Uterus (tissue), 4 donors: ENCODE measurements around the gene CDR2L. TPM values are rescaled to one million over a fixed set of nuclear protein-coding genes. Genes with fewer than 3 reads are reported as not detected.
A peak's percentile ranks its signal among the peaks of the same experiment; 100 is the strongest.
"Not testable (repeated sequence)": the region's sequence is repeated elsewhere in the genome, so short reads cannot be mapped to it uniquely, and the experiment has no call there.

Source experiments
- DNase-seq, 2 donors: peaks; one replicate each; pipeline ENCODE4 v3.0.0-alpha.2; 2019 to 2020
- H3K27ac ChIP-seq, 2 donors: fragments of 200-600 bp; sonication (generic); 1 replicate in 1 of 2; 2 replicates in 1 of 2; pipeline ENCODE4 v1.5.1; 2016 to 2018
- H3K27me3 ChIP-seq, 2 donors: fragments of 200-600 bp; sonication (generic); one replicate each; pipeline ENCODE4 v1.5.1; 2018 to 2019; ENCODE audit warnings: control low read depth in 1 of 2
- H3K36me3 ChIP-seq, 2 donors: fragments of 200-600 bp; sonication (generic); one replicate each; pipeline ENCODE4 v1.5.1; 2019; ENCODE audit warnings: control low read depth in 1 of 2
- H3K4me1 ChIP-seq, 2 donors: fragments of 200-600 bp; sonication (generic); one replicate each; pipeline ENCODE4 v1.5.1; 2018 to 2019; ENCODE audit warnings: control low read depth in 1 of 2
- H3K4me3 ChIP-seq, 2 donors: fragments of 200-600 bp; sonication (generic); 1 replicate in 1 of 2; 2 replicates in 1 of 2; pipeline ENCODE4 v1.5.1; 2018 to 2019; ENCODE audit warnings: mild to moderate bottlenecking in 1 of 2
- H3K9me3 ChIP-seq, 2 donors: fragments of 200-600 bp; sonication (generic); one replicate each; pipeline ENCODE4 v1.5.1; 2019; ENCODE audit warnings: control low read depth in 1 of 2
- CTCF ChIP-seq, 4 experiments: fragments of 200-600 bp in 2 of 4; fragments of 450-650 bp in 2 of 4; sonication (generic) in 2 of 4; IDR thresholded peaks; one replicate each; pipeline ENCODE4 v1.5.1; 2016 to 2019; ENCODE audit warnings: antibody characterized with exemption in 4 of 4, mild to moderate bottlenecking in 2 of 4, moderate library complexity in 1 of 4
- POLR2A ChIP-seq, 2 donors: fragments of 450-650 bp; IDR thresholded peaks; one replicate each; pipeline ENCODE4 v1.6.1; 2016; ENCODE audit warnings: antibody characterized with exemption in 2 of 2, mild to moderate bottlenecking in 1 of 2, moderate library complexity in 1 of 2
- intact Hi-C: fragments of 100-400 bp; cut with DNase I; formaldehyde crosslinking; loops from one replicate; pipeline ENCODE4 v1.15.1; 2023; ENCODE audit warnings: low total_unique reads
- total RNA-seq, 4 donors: library from RNA; depleted of rRNA in 3 of 4; stranded (reverse); fragments of >200 nt in 3 of 4; gene quantifications; one replicate each; pipeline versions ENCODE4 v1.1.0 to v1.2.4, GENCODE V29; 2014 to 2023
- donor health status: DM: yes; HTN: yes; CAD: no.

The CDR2L gene
- total RNA-seq, 4 donors from 2014 or later = 4.7 to 25.4 (median 6.7) TPM

GRCh38 chr17:75039238-75039637 is 51.8 kb downstream of the CDR2L start:
- H3K27me3 ChIP-seq = no peaks in the 10 kb centered on the region
- no peaks in the 10 kb centered on the region for H3K36me3 ChIP-seq
- no peak for TF ChIP-seq CTCF (IDR thresholded peaks at IDR 0.05)
- TF ChIP-seq POLR2A (IDR thresholded peaks at IDR 0.05) = no peak
- no peak overlapping the region for H3K27ac ChIP-seq
- no peak overlapping the region for H3K4me3 ChIP-seq
- intact Hi-C loops = no loop called here
- H3K9me3 ChIP-seq = no peaks in the 10 kb centered on the region
- DNase-seq = no peak
- H3K4me1 ChIP-seq = no peaks in the 10 kb centered on the region

GRCh38 chr17:75041656-75042280 is 54.3 kb downstream of the CDR2L start:
- no peak overlapping the region for H3K27ac ChIP-seq
- no peaks in the 10 kb centered on the region for H3K36me3 ChIP-seq
- no peak for TF ChIP-seq CTCF (IDR thresholded peaks at IDR 0.05)
- intact Hi-C loops = no loop called here
- peaks cover 0 to 7% of the 10 kb centered on the region in 2 donors for H3K4me1 ChIP-seq
- no peak for DNase-seq
- no peak overlapping the region for H3K4me3 ChIP-seq
- H3K27me3 ChIP-seq = no peaks in the 10 kb centered on the region
- H3K9me3 ChIP-seq = no peaks in the 10 kb centered on the region

- H3K36me3 ChIP-seq, H3K9me3 ChIP-seq, H3K4me3 ChIP-seq, H3K4me1 ChIP-seq, H3K27ac ChIP-seq, intact Hi-C loops, H3K27me3 ChIP-seq, DNase-seq: not testable (repeated sequence)
Observed at GRCh38 chr17:75043789-75044188, 56.4 kb downstream of the CDR2L start.

GRCh38 chr17:75044716-75045115 is 57.3 kb downstream of the CDR2L start:
- Histone ChIP-seq H3K9me3 (no peaks in the 10 kb centered on the region), H3K27me3 (no peaks in the 10 kb centered on the region), H3K36me3 (no peaks in the 10 kb centered on the region), H3K4me1 (peaks cover 0 to 7% of the 10 kb centered on the region in 2 donors), H3K4me3 (no peak overlapping the region), H3K27ac (no peak overlapping the region)
- intact Hi-C loops = no loop called here
- DNase-seq = no peak
- TF ChIP-seq CTCF (IDR thresholded peaks at IDR 0.05) (no peak), POLR2A (IDR thresholded peaks at IDR 0.05) (no peak)

GRCh38 chr17:75045946-75046406 is 58.5 kb downstream of the CDR2L start:
- intact Hi-C loops, H3K9me3 ChIP-seq, H3K27me3 ChIP-seq, DNase-seq, H3K4me1 ChIP-seq, H3K36me3 ChIP-seq: not testable (repeated sequence)
- Histone ChIP-seq H3K27ac (peak overlapping the region; percentile 89 to 92), H3K4me3 (peak overlapping the region; percentile 65 to 99)

GRCh38 chr17:75046407-75047289 is 59.2 kb downstream of the CDR2L start, which contains the start of the genes ATP5PD and KCTD2:
Gene ATP5PD, minus strand, starts transcription at chr17:75046969. Its CDS starts 4,319 bp downstream, at chr17:75042650.
Gene KCTD2, plus strand, starts transcription at chr17:75047225. Its CDS starts 26 bp downstream, at chr17:75047251.
- no peaks in the 10 kb centered on the region for H3K9me3 ChIP-seq
- peak within 1 kb of the TSS; percentile 89 to 92 for H3K27ac ChIP-seq
- H3K27me3 ChIP-seq = no peaks in the 10 kb centered on the region
- H3K4me1 ChIP-seq = peaks cover 0 to 7% of the 10 kb centered on the region in 2 donors
- TF ChIP-seq POLR2A (IDR thresholded peaks at IDR 0.05) (peak; percentile 68 to 92), CTCF (IDR thresholded peaks at IDR 0.05) (peak in 1 of 4 experiments; percentile 25)
- no peaks in the 10 kb centered on the region for H3K36me3 ChIP-seq
- H3K4me3 ChIP-seq = peak within 1 kb of the TSS; percentile 65 to 99
- intact Hi-C loops = no loop called here
- peak; percentile 96 to 98 for DNase-seq
